PC-3 (cell line): ENCODE data around the gene TNFRSF9. TPM values are rescaled to one million over a fixed set of nuclear protein-coding genes. Genes with fewer than 3 reads are reported as not detected.

Experiments
- ATAC-seq: fragments of 200-7000 bp; cut with Tn5 transposase; 2 replicates; pipeline ENCODE4 v1.9.1; 2020; ENCODE audit warnings: mild to moderate bottlenecking, moderate library complexity
- BruUV-seq: library from RNA; stranded (reverse); fragments of 400-500 nt; replicated peaks from 2 replicates; lab custom pipeline; 2021; lab: Mats Ljungman, UMichigan
- CTCF ChIA-PET: fragments of 300-600 bp; sonication (Branson Sonifier 250); formaldehyde crosslinking; loops from one replicate; lab custom pipeline; 2022; ENCODE audit warnings: antibody characterized with exemption; lab: Charles Lee
- POLR2A ChIA-PET: fragments of 300-600 bp; sonication (Branson Sonifier 250); formaldehyde crosslinking; loops from one replicate; lab custom pipeline; 2022; ENCODE audit warnings: antibody characterized with exemption; ENCODE audit not compliant: unreplicated experiment; lab: Charles Lee
- DNase-seq: peaks from one replicate; pipeline ENCODE4 v3.0.0-alpha.2; 2015
- H2AFZ ChIP-seq: fragments of 300-600 bp; sonication (generic); 2 replicates; pipeline ENCODE4 v1.6.0; 2016; ENCODE audit warnings: antibody characterized with exemption, low read length
- H3F3A ChIP-seq: fragments of 300-600 bp; sonication (generic); one replicate; pipeline ENCODE4 v1.6.0; 2017; ENCODE audit warnings: antibody characterized with exemption, low read length, control low read depth, mild to moderate bottlenecking; ENCODE audit not compliant: unreplicated experiment
- H3K27ac ChIP-seq: fragments of 300-600 bp; sonication (generic); 2 replicates; pipeline ENCODE4 v1.5.1; 2016; ENCODE audit warnings: mild to moderate bottlenecking, low read length
- H3K27me3 ChIP-seq: fragments of 300-600 bp; sonication (generic); 2 replicates; pipeline ENCODE4 v1.6.1; 2016; ENCODE audit warnings: low read length, mixed read lengths
- H3K36me3 ChIP-seq: fragments of 300-600 bp; sonication (generic); 2 replicates; pipeline ENCODE4 v1.6.1; 2016; ENCODE audit warnings: low read depth, mixed run types, low read length, mixed read lengths
- H3K4me1 ChIP-seq: fragments of 300-600 bp; sonication (generic); 2 replicates; pipeline ENCODE4 v1.5.1; 2016; ENCODE audit warnings: low read length; ENCODE audit not compliant: insufficient read depth
- H3K4me2 ChIP-seq: fragments of 300-600 bp; sonication (generic); 2 replicates; pipeline ENCODE4 v1.6.0; 2016; ENCODE audit warnings: low read length
- H3K4me3 ChIP-seq: fragments of 300-600 bp; sonication (generic); 2 replicates; pipeline ENCODE4 v1.5.1; 2016; ENCODE audit warnings: mild to moderate bottlenecking, low read length, mixed read lengths
- H3K79me2 ChIP-seq: fragments of 300-600 bp; sonication (generic); 2 replicates; pipeline ENCODE4 v1.6.1; 2017; ENCODE audit warnings: low read length, mixed read lengths
- H3K9ac ChIP-seq: fragments of 300-600 bp; sonication (generic); 2 replicates; pipeline ENCODE4 v1.6.0; 2016; ENCODE audit warnings: mild to moderate bottlenecking, low read length
- H3K9me2 ChIP-seq: fragments of 300-600 bp; sonication (generic); replicated peaks from 2 replicates; pipeline ENCODE4 v1.6.1; 2016; ENCODE audit warnings: mixed run types, low read length, mixed read lengths
- H3K9me3 ChIP-seq: fragments of 300-600 bp; sonication (generic); 2 replicates; pipeline ENCODE4 v1.6.1; 2016; ENCODE audit warnings: low read length, mixed read lengths
- H4K20me1 ChIP-seq: fragments of 300-600 bp; sonication (generic); 2 replicates; pipeline ENCODE4 v1.6.1; 2016; ENCODE audit warnings: low read length, mixed read lengths
- EZH2 ChIP-seq: fragments of 300-600 bp; sonication (generic); IDR thresholded peaks from one replicate; pipeline ENCODE4 v1.6.1; 2017; ENCODE audit warnings: antibody characterized with exemption, mild to moderate bottlenecking, low read length; ENCODE audit not compliant: unreplicated experiment
- EZH2phosphoT487 ChIP-seq: fragments of 300-600 bp; sonication (generic); IDR thresholded peaks from 2 replicates; pipeline ENCODE4 v1.6.1; 2018; ENCODE audit warnings: mild to moderate bottlenecking, antibody characterized with exemption, low read length, borderline replicate concordance
- intact Hi-C: fragments of 100-400 bp; cut with micrococcal nuclease; formaldehyde crosslinking; loops from 2 replicates; pipeline ENCODE4 v1.9.0; 2023
- total RNA-seq: library from RNA; depleted of rRNA; stranded (reverse); fragments of >200 nt; gene quantifications from 2 replicates; pipeline ENCODE4 v1.2.3, GENCODE V29; 2014
- TF ChIP-seq, protein P1 (sequence below): fragments of 300-600 bp; sonication (generic); conservative IDR thresholded peaks from 2 replicates; pipeline ENCODE4 v1.5.1; 2017; ENCODE audit warnings: antibody characterized with exemption, low read depth, mild to moderate bottlenecking, low read length

Gene TNFRSF9
- total RNA-seq, 1 experiment from 2014 or later, result 0.04 TPM

- H3K9me3 ChIP-seq, result no peaks in the 10 kb centered on the region
- no peak for TF ChIP-seq EZH2phosphoT487
- TF ChIP-seq EZH2, result no peak
- TF ChIP-seq, protein P1, sequence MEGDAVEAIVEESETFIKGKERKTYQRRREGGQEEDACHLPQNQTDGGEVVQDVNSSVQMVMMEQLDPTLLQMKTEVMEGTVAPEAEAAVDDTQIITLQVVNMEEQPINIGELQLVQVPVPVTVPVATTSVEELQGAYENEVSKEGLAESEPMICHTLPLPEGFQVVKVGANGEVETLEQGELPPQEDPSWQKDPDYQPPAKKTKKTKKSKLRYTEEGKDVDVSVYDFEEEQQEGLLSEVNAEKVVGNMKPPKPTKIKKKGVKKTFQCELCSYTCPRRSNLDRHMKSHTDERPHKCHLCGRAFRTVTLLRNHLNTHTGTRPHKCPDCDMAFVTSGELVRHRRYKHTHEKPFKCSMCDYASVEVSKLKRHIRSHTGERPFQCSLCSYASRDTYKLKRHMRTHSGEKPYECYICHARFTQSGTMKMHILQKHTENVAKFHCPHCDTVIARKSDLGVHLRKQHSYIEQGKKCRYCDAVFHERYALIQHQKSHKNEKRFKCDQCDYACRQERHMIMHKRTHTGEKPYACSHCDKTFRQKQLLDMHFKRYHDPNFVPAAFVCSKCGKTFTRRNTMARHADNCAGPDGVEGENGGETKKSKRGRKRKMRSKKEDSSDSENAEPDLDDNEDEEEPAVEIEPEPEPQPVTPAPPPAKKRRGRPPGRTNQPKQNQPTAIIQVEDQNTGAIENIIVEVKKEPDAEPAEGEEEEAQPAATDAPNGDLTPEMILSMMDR, result peak; percentile 46
- H4K20me1 ChIP-seq, result no peaks in the 10 kb centered on the region
- H3K9ac ChIP-seq, result peak within 1 kb of the TSS; percentile 97
- H3K4me1 ChIP-seq, result peaks cover 13% of the 10 kb centered on the region
- peaks cover 20% of the 10 kb centered on the region; the same call in 1 of the 2 replicates for H3K36me3 ChIP-seq
- H3K27me3 ChIP-seq, result no peaks in the 10 kb centered on the region
- intact Hi-C loops, result loop anchor here (10.0 kb wide), 1 partner anchor 297 kb away; no protein-coding TSS in a partner anchor
- POLR2A ChIA-PET, result no interaction called here
- peak within 1 kb of the TSS; percentile 96 for H3K4me2 ChIP-seq
- peak within 1 kb of the TSS; percentile 67 for H3K27ac ChIP-seq
- H3K4me3 ChIP-seq, result peak within 1 kb of the TSS; percentile 91
- H2AFZ ChIP-seq, result peak within 1 kb of the TSS; percentile 69
- BruUV-seq, result no TSS peak
- H3K9me2 ChIP-seq, result no peaks in the 10 kb centered on the region
- no peaks in the 10 kb centered on the region for H3F3A ChIP-seq
- peak; percentile 99 for DNase-seq
- peak; percentile 96 for ATAC-seq
- CTCF ChIA-PET, result no interaction called here
- H3K79me2 ChIP-seq, result peaks cover 59% of the 10 kb centered on the region
Measured at GRCh38 chr1:7961216-7962013, 20.8 kb upstream of the TNFRSF9 start, which contains the start of gene PARK7. Gene PARK7 (plus strand): TSS chr1:7961711. CDS start chr1:7962786, 1,075 bp downstream.

- CTCF ChIA-PET, result no interaction called here
- TF ChIP-seq, protein P1, result no peak
- no peak for TF ChIP-seq EZH2
- TF ChIP-seq EZH2phosphoT487, result no peak
- peaks cover 15% of the 10 kb centered on the region; the same call in 1 of the 2 replicates for H3K36me3 ChIP-seq
- H3K9me2 ChIP-seq, result no peaks in the 10 kb centered on the region
- H3F3A ChIP-seq, result no peaks in the 10 kb centered on the region
- H3K27ac ChIP-seq, result peak overlapping the region; percentile 67
- peaks cover 13% of the 10 kb centered on the region for H3K4me1 ChIP-seq
- peak overlapping the region; percentile 91 for H3K4me3 ChIP-seq
- H4K20me1 ChIP-seq, result no peaks in the 10 kb centered on the region
- DNase-seq (no peak), ATAC-seq (no peak)
- POLR2A ChIA-PET, result no interaction called here
- H3K9ac ChIP-seq, result peak overlapping the region; percentile 97
- no peaks in the 10 kb centered on the region for H3K27me3 ChIP-seq
- H3K9me3 ChIP-seq, result no peaks in the 10 kb centered on the region
- intact Hi-C loops, result loop anchor here (10.0 kb wide), 1 partner anchor 296 kb away; no protein-coding TSS in a partner anchor
- H3K79me2 ChIP-seq, result peaks cover 53% of the 10 kb centered on the region
- peak overlapping the region; percentile 69 for H2AFZ ChIP-seq
- BruUV-seq, result TSS peak; percentile 96
- peak overlapping the region; percentile 93 for H3K4me2 ChIP-seq
Measured at GRCh38 chr1:7960867-7961215, 20.2 kb upstream of the TNFRSF9 start.
